ENCODE results near the gene TTC28.

TTC28 gene

GRCh38 chr22:28044546-28045173 is 635.0 kb downstream of the TTC28 start:
- H3K4me3 ChIP-seq (ENCODE audit: low read length) = no peak overlapping the region
- DNase-seq (ENCODE audit: low read depth) = no peak
- TF ChIP-seq CTCF (IDR thresholded peaks at IDR 0.05; ENCODE audit: insufficient read depth, low read depth, low read length, missing control alignments) = no peak

DNA sequence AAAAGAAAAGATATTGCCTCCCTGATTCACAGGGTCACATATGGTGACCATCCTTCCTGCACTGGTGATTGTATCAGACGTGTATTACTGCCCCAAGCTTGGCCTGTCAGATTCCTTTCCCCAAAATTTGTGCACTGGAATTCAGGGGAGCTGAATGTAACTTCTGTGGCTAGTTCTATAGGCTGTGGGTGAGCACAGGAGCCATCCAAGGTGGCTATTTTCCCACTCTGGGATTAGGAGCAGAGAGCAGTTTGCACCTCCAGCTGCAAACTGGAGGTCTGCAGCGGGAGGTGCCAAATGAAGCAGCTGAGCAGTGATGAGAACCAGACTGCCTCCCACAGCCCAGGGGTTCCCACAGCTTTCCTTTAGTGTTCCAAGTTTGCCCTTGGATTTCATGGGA is 636.4 kb downstream of the TTC28 start:
- no peak for TF ChIP-seq CTCF (IDR thresholded peaks at IDR 0.05; ENCODE audit: insufficient read depth, low read depth, low read length, missing control alignments)
- DNase-seq (ENCODE audit: low read depth) = no peak
- no peak overlapping the region for H3K4me3 ChIP-seq (ENCODE audit: low read length)

- TF ChIP-seq CTCF (IDR thresholded peaks at IDR 0.05; ENCODE audit: insufficient read depth, low read depth, low read length, missing control alignments) = no peak
- no peak overlapping the region for H3K4me3 ChIP-seq (ENCODE audit: low read length)
- DNase-seq (ENCODE audit: low read depth) = peak; percentile 36
Measured at GRCh38 chr22:28034760-28035401, 644.8 kb downstream of the TTC28 start.

- H3K4me3 ChIP-seq (ENCODE audit: low read length) = no peak overlapping the region
- DNase-seq (ENCODE audit: low read depth) = no peak
- no peak for TF ChIP-seq CTCF (IDR thresholded peaks at IDR 0.05; ENCODE audit: insufficient read depth, low read depth, low read length, missing control alignments)
Measured at GRCh38 chr22:28034145-28034759, 645.4 kb downstream of the TTC28 start.

- DNase-seq (ENCODE audit: low read depth) = no peak
- H3K4me3 ChIP-seq (ENCODE audit: low read length) = no peak overlapping the region
- no peak for TF ChIP-seq CTCF (IDR thresholded peaks at IDR 0.05; ENCODE audit: insufficient read depth, low read depth, low read length, missing control alignments)
Measured at GRCh38 chr22:28032861-28033260, 646.8 kb downstream of the TTC28 start.

DNA sequence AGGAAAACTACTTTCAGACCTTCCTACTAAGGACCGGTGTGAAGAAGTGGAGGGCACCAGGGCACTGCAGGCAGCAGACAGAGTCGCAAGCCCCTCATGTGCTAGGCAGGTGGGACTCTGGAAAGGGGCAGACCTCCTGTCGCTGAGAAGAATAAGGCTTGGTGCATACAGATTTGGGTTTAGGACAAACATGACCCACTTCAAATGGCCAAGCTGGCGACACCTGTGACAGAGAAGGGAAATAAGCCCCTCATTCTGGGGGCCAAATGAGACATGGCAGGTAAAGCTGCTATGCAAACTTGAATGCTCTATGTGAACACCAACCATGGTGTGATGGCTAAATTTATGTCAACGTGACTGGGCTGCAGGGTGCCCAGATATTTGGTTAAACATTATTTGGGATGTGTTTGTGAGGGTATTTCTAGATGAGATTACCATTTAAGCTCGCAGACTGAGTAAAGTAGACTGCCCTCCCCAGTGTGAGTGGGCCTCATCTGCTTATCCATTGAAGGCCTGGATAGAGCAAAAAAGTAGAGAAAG is 648.2 kb downstream of the TTC28 start:
- no peak for DNase-seq (ENCODE audit: low read depth)
- TF ChIP-seq CTCF (IDR thresholded peaks at IDR 0.05; ENCODE audit: insufficient read depth, low read depth, low read length, missing control alignments) = no peak

More for the DNA sequence above, 648.2 kb downstream of the TTC28 start:
- H3K4me3 ChIP-seq (ENCODE audit: low read length) = no peak overlapping the region
